Osteoblast (primary cell): ENCODE data around the gene MAN1B1. TPM values are rescaled to one million over a fixed set of nuclear protein-coding genes. Genes with fewer than 3 reads are reported as not detected.

ENCODE experiments used
- DNase-seq: peaks from one replicate; pipeline ENCODE4 v3.0.0; 2011; ENCODE audit warnings: low spot score, mixed read lengths; ENCODE audit not compliant: insufficient read length; ENCODE audit errors: missing footprints
- H2AFZ ChIP-seq: 2 replicates; pipeline ENCODE4 v1.6.0; 2011; ENCODE audit warnings: mild to moderate bottlenecking, low read length
- H3K27ac ChIP-seq: 2 replicates; pipeline ENCODE4 v1.5.1; 2011; ENCODE audit warnings: mild to moderate bottlenecking, low read depth, low read length, moderate library complexity
- H3K27me3 ChIP-seq: 2 replicates; pipeline ENCODE4 v1.6.0; 2012; ENCODE audit warnings: mild to moderate bottlenecking, control low read depth, inconsistent platforms, low read length, moderate library complexity; ENCODE audit not compliant: insufficient read depth
- H3K36me3 ChIP-seq: 2 replicates; pipeline ENCODE4 v1.5.1; 2011; ENCODE audit warnings: mild to moderate bottlenecking, low read length, control low read depth, moderate library complexity; ENCODE audit not compliant: insufficient read depth
- H3K4me1 ChIP-seq: 2 replicates; pipeline ENCODE4 v1.5.1; 2011; ENCODE audit warnings: mild to moderate bottlenecking, low read length, control low read depth, moderate library complexity; ENCODE audit not compliant: insufficient read depth
- H3K4me2 ChIP-seq: 2 replicates; pipeline ENCODE4 v1.6.0; 2011; ENCODE audit warnings: mild to moderate bottlenecking, low read length; ENCODE audit not compliant: insufficient read depth
- H3K4me3 ChIP-seq: fragments of 200-600 bp; sonication (generic); 3 replicates; pipeline ENCODE4 v1.5.1; 2012; ENCODE audit warnings: mild to moderate bottlenecking, low read length, inconsistent platforms; ENCODE audit not compliant: insufficient read depth
- H3K79me2 ChIP-seq: 2 replicates; pipeline ENCODE4 v1.6.0; 2012; ENCODE audit warnings: mild to moderate bottlenecking, low read length, control low read depth, inconsistent platforms; ENCODE audit not compliant: insufficient read depth
- H3K9me3 ChIP-seq: 2 replicates; pipeline ENCODE4 v1.5.1; 2011; ENCODE audit warnings: low read depth, low read length, control low read depth
- H4K20me1 ChIP-seq: 2 replicates; pipeline ENCODE4 v1.6.0; 2012; ENCODE audit warnings: mild to moderate bottlenecking, low read length, control low read depth; ENCODE audit not compliant: insufficient read depth
- CTCF ChIP-seq: IDR thresholded peaks from 2 replicates; pipeline ENCODE4 v1.5.1; 2011; ENCODE audit warnings: mild to moderate bottlenecking, low read depth, low read length, moderate library complexity; ENCODE audit errors: extremely low read depth
- total RNA-seq: library from RNA; depleted of rRNA; stranded (reverse); fragments of >200 nt; gene quantifications from 2 replicates; pipeline ENCODE4 v1.2.3, GENCODE V29; 2012

The MAN1B1 gene
- total RNA-seq, 1 donor, result 94.1 TPM

DNA sequence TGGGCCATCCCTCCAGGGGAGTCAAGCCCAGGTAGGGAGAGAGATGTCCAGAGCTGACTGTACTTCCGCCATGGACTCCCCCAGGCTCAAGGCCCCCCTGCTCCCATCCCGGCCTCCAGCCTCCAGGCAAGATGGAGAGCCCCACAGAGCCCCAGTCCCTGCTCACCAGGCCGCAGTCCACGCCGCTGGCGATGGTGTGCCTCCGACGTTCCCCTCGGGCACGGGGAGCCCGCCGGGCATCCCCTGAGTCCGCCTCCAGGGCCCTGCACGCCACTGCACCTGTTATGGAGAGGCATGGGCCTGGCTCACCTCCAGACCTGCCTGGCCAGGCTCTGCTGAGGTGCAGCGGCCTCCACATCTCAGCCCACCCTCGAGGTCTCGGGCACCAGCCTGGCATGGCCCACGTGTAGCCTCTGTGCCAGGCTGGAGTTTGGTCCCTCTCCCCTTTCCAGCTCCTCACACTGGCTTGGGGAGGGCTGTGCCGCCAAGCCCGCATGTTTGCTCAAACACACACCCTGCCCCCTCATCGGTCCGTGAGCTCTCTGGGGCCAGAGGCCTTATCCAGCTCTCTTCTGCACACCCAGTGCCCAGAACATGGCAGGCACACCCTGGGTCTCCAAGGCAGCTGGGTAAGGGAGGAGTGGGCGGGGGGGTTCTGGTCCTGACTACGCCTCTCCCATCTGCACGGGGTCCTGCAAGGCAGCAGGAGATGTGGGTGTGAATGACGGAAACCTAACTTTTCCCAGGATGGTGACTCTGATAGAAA, 20.5 kb upstream of the MAN1B1 start:
- H3K4me2 ChIP-seq, result no peak overlapping the region
- DNase-seq, result peak; percentile 75
- TF ChIP-seq CTCF, result no peak
- peaks cover 5% of the 10 kb centered on the region for H3K4me1 ChIP-seq
- no peak overlapping the region for H2AFZ ChIP-seq
- no peaks in the 10 kb centered on the region for H3K36me3 ChIP-seq
- no peaks in the 10 kb centered on the region for H3K79me2 ChIP-seq
- H4K20me1 ChIP-seq, result peaks cover 6% of the 10 kb centered on the region
- no peaks in the 10 kb centered on the region for H3K9me3 ChIP-seq
- H3K27ac ChIP-seq, result no peak overlapping the region
- H3K4me3 ChIP-seq, result no peak overlapping the region
- H3K27me3 ChIP-seq, result no peaks in the 10 kb centered on the region

GRCh38 chr9:137067860-137068538, 18.8 kb upstream of the MAN1B1 start:
- no peak overlapping the region for H3K4me2 ChIP-seq
- no peaks in the 10 kb centered on the region for H3K36me3 ChIP-seq
- H3K79me2 ChIP-seq, result no peaks in the 10 kb centered on the region
- H2AFZ ChIP-seq, result no peak overlapping the region
- H3K27me3 ChIP-seq, result no peaks in the 10 kb centered on the region
- H3K9me3 ChIP-seq, result no peaks in the 10 kb centered on the region
- no peak overlapping the region for H3K4me3 ChIP-seq
- peak; percentile 99 for DNase-seq
- peak; percentile 74 for TF ChIP-seq CTCF
- H3K4me1 ChIP-seq, result peaks cover 5% of the 10 kb centered on the region
- H3K27ac ChIP-seq, result no peak overlapping the region
- H4K20me1 ChIP-seq, result peaks cover 6% of the 10 kb centered on the region

DNA sequence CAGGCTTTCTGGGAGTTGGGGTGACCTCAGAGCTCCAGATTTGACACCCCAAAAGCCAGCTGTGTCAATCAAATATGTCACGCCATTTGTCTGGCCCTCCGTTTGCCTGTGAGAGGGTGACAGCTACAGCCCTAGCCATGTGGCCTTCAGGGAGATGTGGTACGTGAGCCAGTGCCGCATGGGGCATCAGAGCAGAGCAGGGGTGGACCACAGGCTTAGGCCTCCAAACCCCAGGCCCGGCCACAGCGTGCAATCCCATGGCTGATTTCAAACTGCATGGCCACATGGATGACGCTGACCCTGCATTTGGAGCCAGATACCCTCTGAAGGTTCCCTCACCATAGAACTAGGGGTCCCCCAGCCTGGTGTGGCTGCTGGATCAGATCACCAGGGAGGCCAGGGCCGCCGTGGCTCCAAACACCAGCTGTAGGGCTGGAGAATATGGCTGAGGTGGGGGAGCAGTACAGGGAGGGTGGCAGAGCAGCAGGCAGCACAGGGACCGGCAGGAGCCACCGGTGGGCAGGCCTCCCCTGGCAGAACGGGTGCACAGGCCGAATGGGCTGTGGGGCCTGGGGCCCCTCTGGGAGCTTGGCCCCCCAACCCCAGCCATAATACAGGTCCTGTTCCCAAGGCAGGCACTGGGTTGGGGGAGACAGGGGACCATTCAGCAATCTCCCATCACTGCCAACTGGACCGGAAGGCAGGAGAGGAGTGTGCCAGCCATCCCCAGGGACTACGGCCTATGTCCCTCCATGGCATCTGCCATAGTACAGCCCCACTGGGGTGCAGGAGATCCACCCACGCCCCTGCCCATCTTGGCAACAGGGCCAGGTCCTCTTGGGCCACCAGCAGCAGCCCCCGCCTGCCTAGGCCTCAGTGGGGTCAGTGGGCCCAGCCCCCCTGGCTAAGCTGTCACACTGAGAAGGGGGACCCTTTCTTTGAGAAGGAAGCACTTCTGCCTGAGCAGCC, 18.0 kb upstream of the MAN1B1 start:
- peaks cover 6% of the 10 kb centered on the region for H4K20me1 ChIP-seq
- peak; percentile 72 for DNase-seq
- H3K36me3 ChIP-seq, result no peaks in the 10 kb centered on the region
- H3K27ac ChIP-seq, result no peak overlapping the region
- peak overlapping the region; percentile 82 for H3K4me2 ChIP-seq
- H3K4me3 ChIP-seq, result peak overlapping the region; percentile 35
- H2AFZ ChIP-seq, result no peak overlapping the region
- no peaks in the 10 kb centered on the region for H3K9me3 ChIP-seq
- TF ChIP-seq CTCF, result no peak
- no peaks in the 10 kb centered on the region for H3K79me2 ChIP-seq
- peaks cover 5% of the 10 kb centered on the region for H3K4me1 ChIP-seq
- H3K27me3 ChIP-seq, result no peaks in the 10 kb centered on the region
